Heart left ventricle (tissue), 13 donors: ENCODE results near the gene SLC22A15.

Experiments
- POLR2A ChIP-seq, 2 donors: fragments of 450-650 bp; IDR thresholded peaks; one replicate each; pipeline ENCODE4 v1.6.1; 2017; ENCODE audit warnings: antibody characterized with exemption in 2 of 2, mild to moderate bottlenecking in 2 of 2, moderate library complexity in 2 of 2
- TF ChIP-seq, protein P1 (sequence below), 12 donors: fragments of 200-600 bp; sonication (generic) in 4 of 12; IDR thresholded peaks; one replicate each; pipeline versions ENCODE4 v1.5.0 to v1.8.0; 2018 to 2022; ENCODE audit warnings: antibody characterized with exemption in 12 of 12, mild to moderate bottlenecking in 5 of 12
- donor health status: ischemic (EF 13 %, LVEDD 7.1; RV severe dilation, severe dysfunction).
- donor health status: DM: no; HTN: yes; CAD: no.
- donor health status: DM: no; HTN: no; CAD: no.
- donor health status: ischemic (EF 25% LVEDD 6.9; RV normal size, moderate dysfunction).
- donor health status: ischemic (EF 25% LVEDD 5.7; RV mildly dilated, moderate dysfunction).
- donor health status: ischemic (EF 35%, LVEDD 5.7; RV mildly dilated, moderate dysfunction).
- donor health status: nonischemic (EF 11% LVEDD 7.7; RV severe dilation, severe dysfunction).
- donor health status: DM: yes; HTN: yes; CAD: no.
- donor health status: PGD.
- donor health status: ischemic (EF 29% LVEDD 5.4; RV normal size, mild dysfunction).
- donor health status: nonischemic (EF 23%, LVEDD 6.1; RV moderate dilation, normal function).

DNA sequence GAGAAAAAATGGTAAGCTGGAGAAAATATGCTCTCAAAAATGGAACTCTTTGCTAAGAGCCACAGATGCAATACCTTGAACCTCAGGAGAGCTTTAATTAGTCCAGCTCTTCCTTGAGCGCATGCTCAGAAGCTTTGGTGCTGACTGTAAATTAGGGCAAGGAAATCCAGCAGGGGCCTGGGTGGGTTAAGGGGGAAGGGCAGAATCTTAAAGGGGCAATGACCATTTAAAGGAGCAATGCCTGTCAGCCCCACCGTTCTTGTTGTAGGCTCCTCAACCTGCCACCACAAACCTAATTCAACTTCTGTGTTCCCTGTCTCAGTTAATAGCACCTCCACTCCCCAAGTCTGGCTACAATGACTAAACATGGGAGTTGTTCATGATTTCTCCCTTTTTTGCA lies 6.8 kb upstream of the SLC22A15 start:
- TF ChIP-seq, protein P1, sequence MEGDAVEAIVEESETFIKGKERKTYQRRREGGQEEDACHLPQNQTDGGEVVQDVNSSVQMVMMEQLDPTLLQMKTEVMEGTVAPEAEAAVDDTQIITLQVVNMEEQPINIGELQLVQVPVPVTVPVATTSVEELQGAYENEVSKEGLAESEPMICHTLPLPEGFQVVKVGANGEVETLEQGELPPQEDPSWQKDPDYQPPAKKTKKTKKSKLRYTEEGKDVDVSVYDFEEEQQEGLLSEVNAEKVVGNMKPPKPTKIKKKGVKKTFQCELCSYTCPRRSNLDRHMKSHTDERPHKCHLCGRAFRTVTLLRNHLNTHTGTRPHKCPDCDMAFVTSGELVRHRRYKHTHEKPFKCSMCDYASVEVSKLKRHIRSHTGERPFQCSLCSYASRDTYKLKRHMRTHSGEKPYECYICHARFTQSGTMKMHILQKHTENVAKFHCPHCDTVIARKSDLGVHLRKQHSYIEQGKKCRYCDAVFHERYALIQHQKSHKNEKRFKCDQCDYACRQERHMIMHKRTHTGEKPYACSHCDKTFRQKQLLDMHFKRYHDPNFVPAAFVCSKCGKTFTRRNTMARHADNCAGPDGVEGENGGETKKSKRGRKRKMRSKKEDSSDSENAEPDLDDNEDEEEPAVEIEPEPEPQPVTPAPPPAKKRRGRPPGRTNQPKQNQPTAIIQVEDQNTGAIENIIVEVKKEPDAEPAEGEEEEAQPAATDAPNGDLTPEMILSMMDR (IDR thresholded peaks at IDR 0.05): no peak
- TF ChIP-seq POLR2A (IDR thresholded peaks at IDR 0.05): no peak
